ENCODE data around the gene SHLD1. TPM values are rescaled to one million over a fixed set of nuclear protein-coding genes. Genes with fewer than 3 reads are reported as not detected.

The SHLD1 gene
- total RNA-seq, 1 donor from 2014 or later = 4.1 TPM

GRCh38 chr20:5714261-5715041, 35.8 kb upstream of the SHLD1 start:
- peaks cover 4% of the 10 kb centered on the region for H3K27me3 Mint-ChIP-seq
- DNase-seq (ENCODE audit: extremely low spot score, unreplicated experiment) = no peak
- peaks cover 8% of the 10 kb centered on the region for H3K4me1 Mint-ChIP-seq (ENCODE audit: unreplicated experiment)
- no peak for TF ChIP-seq CTCF (conservative IDR thresholded peaks at IDR 0.05)
- no peaks in the 10 kb centered on the region for H3K36me3 Mint-ChIP-seq
- H3K27ac Mint-ChIP-seq = no peak overlapping the region
- H3K4me3 Mint-ChIP-seq = no peak overlapping the region
- H3K9me3 Mint-ChIP-seq = peaks cover 11% of the 10 kb centered on the region

- H3K27me3 Mint-ChIP-seq = peaks cover 11% of the 10 kb centered on the region
- no peak overlapping the region for H3K27ac Mint-ChIP-seq
- no peak for TF ChIP-seq CTCF (conservative IDR thresholded peaks at IDR 0.05)
- no peak overlapping the region for H3K4me3 Mint-ChIP-seq
- H3K9me3 Mint-ChIP-seq = peaks cover 11% of the 10 kb centered on the region
- H3K4me1 Mint-ChIP-seq (ENCODE audit: unreplicated experiment) = peaks cover 8% of the 10 kb centered on the region
- no peaks in the 10 kb centered on the region for H3K36me3 Mint-ChIP-seq
- no peak for DNase-seq (ENCODE audit: extremely low spot score, unreplicated experiment)
Measured at GRCh38 chr20:5715071-5715841, 34.9 kb upstream of the SHLD1 start.

DNA sequence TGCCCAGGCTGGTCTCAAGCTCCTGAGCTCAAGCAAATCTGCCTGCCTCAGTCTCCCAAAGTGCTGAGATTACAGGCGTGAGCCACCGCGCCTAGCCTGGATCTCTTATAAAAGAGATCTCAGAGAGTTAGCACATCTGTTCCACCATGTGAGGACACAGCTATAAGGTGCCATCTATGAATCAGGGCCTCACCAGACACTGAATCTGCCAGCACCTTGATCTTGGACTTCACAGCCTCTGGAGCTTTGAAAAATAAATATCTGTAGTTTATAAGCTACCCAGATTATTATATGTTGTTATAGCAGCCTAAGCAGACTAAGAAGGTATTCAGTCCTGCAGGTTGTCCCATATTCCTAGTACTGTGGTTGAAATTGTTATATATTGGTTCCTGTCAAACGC, 33.2 kb upstream of the SHLD1 start:
- H3K4me1 Mint-ChIP-seq (ENCODE audit: unreplicated experiment) = peaks cover 8% of the 10 kb centered on the region
- H3K9me3 Mint-ChIP-seq = peaks cover 11% of the 10 kb centered on the region
- peaks cover 11% of the 10 kb centered on the region for H3K27me3 Mint-ChIP-seq
- no peak for TF ChIP-seq CTCF (conservative IDR thresholded peaks at IDR 0.05)
- no peak for DNase-seq (ENCODE audit: extremely low spot score, unreplicated experiment)
- H3K27ac Mint-ChIP-seq = no peak overlapping the region
- H3K36me3 Mint-ChIP-seq = no peaks in the 10 kb centered on the region
- H3K4me3 Mint-ChIP-seq = no peak overlapping the region

GRCh38 chr20:5718896-5719595, 31.2 kb upstream of the SHLD1 start:
- Mint-ChIP-seq H3K4me3 (no peak overlapping the region), H3K27ac (no peak overlapping the region), H3K4me1 (ENCODE audit: unreplicated experiment) (peaks cover 8% of the 10 kb centered on the region), H3K36me3 (no peaks in the 10 kb centered on the region), H3K9me3 (peaks cover 11% of the 10 kb centered on the region), H3K27me3 (peaks cover 11% of the 10 kb centered on the region)
- no peak for DNase-seq (ENCODE audit: extremely low spot score, unreplicated experiment)
- no peak for TF ChIP-seq CTCF (conservative IDR thresholded peaks at IDR 0.05)

- H3K9me3 Mint-ChIP-seq = peaks cover 3% of the 10 kb centered on the region
- peaks cover 11% of the 10 kb centered on the region for H3K27me3 Mint-ChIP-seq
- TF ChIP-seq CTCF (conservative IDR thresholded peaks at IDR 0.05) = no peak
- no peak overlapping the region for H3K4me3 Mint-ChIP-seq
- H3K36me3 Mint-ChIP-seq = no peaks in the 10 kb centered on the region
- no peak overlapping the region for H3K27ac Mint-ChIP-seq
- H3K4me1 Mint-ChIP-seq (ENCODE audit: unreplicated experiment) = no peaks in the 10 kb centered on the region
- no peak for DNase-seq (ENCODE audit: extremely low spot score, unreplicated experiment)
Measured at GRCh38 chr20:5719861-5720403, 30.3 kb upstream of the SHLD1 start.

Measured in type B pancreatic cell (in vitro differentiated cells).